ENCODE data around the gene FURIN.

DNA sequence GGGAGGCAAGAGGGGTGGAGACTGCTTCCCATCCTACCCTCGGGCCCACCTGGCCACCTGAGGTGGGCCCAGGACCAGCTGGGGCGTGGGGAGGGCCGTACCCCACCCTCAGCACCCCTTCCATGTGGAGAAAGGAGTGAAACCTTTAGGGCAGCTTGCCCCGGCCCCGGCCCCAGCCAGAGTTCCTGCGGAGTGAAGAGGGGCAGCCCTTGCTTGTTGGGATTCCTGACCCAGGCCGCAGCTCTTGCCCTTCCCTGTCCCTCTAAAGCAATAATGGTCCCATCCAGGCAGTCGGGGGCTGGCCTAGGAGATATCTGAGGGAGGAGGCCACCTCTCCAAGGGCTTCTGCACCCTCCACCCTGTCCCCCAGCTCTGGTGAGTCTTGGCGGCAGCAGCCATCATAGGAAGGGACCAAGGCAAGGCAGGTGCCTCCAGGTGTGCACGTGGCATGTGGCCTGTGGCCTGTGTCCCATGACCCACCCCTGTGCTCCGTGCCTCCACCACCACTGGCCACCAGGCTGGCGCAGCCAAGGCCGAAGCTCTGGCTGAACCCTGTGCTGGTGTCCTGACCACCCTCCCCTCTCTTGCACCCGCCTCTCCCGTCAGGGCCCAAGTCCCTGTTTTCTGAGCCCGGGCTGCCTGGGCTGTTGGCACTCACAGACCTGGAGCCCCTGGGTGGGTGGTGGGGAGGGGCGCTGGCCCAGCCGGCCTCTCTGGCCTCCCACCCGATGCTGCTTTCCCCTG is 13.8 kb downstream of the FURIN start:
- TF ChIP-seq, protein P1, sequence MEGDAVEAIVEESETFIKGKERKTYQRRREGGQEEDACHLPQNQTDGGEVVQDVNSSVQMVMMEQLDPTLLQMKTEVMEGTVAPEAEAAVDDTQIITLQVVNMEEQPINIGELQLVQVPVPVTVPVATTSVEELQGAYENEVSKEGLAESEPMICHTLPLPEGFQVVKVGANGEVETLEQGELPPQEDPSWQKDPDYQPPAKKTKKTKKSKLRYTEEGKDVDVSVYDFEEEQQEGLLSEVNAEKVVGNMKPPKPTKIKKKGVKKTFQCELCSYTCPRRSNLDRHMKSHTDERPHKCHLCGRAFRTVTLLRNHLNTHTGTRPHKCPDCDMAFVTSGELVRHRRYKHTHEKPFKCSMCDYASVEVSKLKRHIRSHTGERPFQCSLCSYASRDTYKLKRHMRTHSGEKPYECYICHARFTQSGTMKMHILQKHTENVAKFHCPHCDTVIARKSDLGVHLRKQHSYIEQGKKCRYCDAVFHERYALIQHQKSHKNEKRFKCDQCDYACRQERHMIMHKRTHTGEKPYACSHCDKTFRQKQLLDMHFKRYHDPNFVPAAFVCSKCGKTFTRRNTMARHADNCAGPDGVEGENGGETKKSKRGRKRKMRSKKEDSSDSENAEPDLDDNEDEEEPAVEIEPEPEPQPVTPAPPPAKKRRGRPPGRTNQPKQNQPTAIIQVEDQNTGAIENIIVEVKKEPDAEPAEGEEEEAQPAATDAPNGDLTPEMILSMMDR (IDR thresholded peaks at IDR 0.05), result no peak
- TF ChIP-seq EP300 (IDR thresholded peaks at IDR 0.05), result no peak
- no peak for TF ChIP-seq POLR2A (IDR thresholded peaks at IDR 0.05)

Measured in tibial nerve (tissue), 4 donors.